ENCODE measurements around the gene UBXN6.
A peak's percentile ranks its signal among the peaks of the same experiment; 100 is the strongest.

The UBXN6 gene

GRCh38 chr19:4457654-4458395 lies at the start of gene UBXN6:
Gene UBXN6 (minus strand): TSS chr19:4457794. CDS start chr19:4457697, 97 bp downstream.
- Mint-ChIP-seq H3K36me3 (no peaks in the 10 kb centered on the region), H3K9me3 (no peaks in the 10 kb centered on the region), H3K4me1 (peaks cover 10% of the 10 kb centered on the region), H3K27ac (peak within 1 kb of the TSS; percentile 93), H3K4me3 (peak within 1 kb of the TSS; percentile 87), H3K27me3 (no peaks in the 10 kb centered on the region)

GRCh38 chr19:4507150-4507452 lies 49.5 kb upstream of the UBXN6 start:
- no peaks in the 10 kb centered on the region for H3K4me1 Mint-ChIP-seq
- no peak overlapping the region for H3K27ac Mint-ChIP-seq
- peaks cover 5% of the 10 kb centered on the region for H3K36me3 Mint-ChIP-seq
- H3K9me3 Mint-ChIP-seq = no peaks in the 10 kb centered on the region
- no peaks in the 10 kb centered on the region for H3K27me3 Mint-ChIP-seq
- no peak overlapping the region for H3K4me3 Mint-ChIP-seq

- Mint-ChIP-seq H3K27ac (no peak overlapping the region), H3K4me1 (no peaks in the 10 kb centered on the region), H3K36me3 (peaks cover 5% of the 10 kb centered on the region)
Measured at GRCh38 chr19:4506449-4507149, 49.0 kb upstream of the UBXN6 start.

GRCh38 chr19:4505570-4506448 lies 48.2 kb upstream of the UBXN6 start:
- Mint-ChIP-seq H3K27ac (no peak overlapping the region), H3K36me3 (peaks cover 5% of the 10 kb centered on the region), H3K9me3 (no peaks in the 10 kb centered on the region), H3K4me3 (no peak overlapping the region), H3K27me3 (no peaks in the 10 kb centered on the region), H3K4me1 (no peaks in the 10 kb centered on the region)

More at GRCh38 chr19:4506449-4507149, 49.0 kb upstream of the UBXN6 start:
- no peaks in the 10 kb centered on the region for H3K27me3 Mint-ChIP-seq
- H3K9me3 Mint-ChIP-seq = no peaks in the 10 kb centered on the region
- H3K4me3 Mint-ChIP-seq = no peak overlapping the region

GRCh38 chr19:4504891-4505569 lies 47.4 kb upstream of the UBXN6 start:
- no peaks in the 10 kb centered on the region for H3K27me3 Mint-ChIP-seq
- H3K4me1 Mint-ChIP-seq = no peaks in the 10 kb centered on the region
- no peaks in the 10 kb centered on the region for H3K9me3 Mint-ChIP-seq
- H3K27ac Mint-ChIP-seq = no peak overlapping the region
- peaks cover 5% of the 10 kb centered on the region for H3K36me3 Mint-ChIP-seq
- no peak overlapping the region for H3K4me3 Mint-ChIP-seq

GRCh38 chr19:4504297-4504701 lies 46.7 kb upstream of the UBXN6 start:
- H3K4me3 Mint-ChIP-seq = no peak overlapping the region
- peaks cover 5% of the 10 kb centered on the region for H3K36me3 Mint-ChIP-seq
- H3K27ac Mint-ChIP-seq = no peak overlapping the region

GRCh38 chr19:4503825-4504170 lies 46.2 kb upstream of the UBXN6 start:
- H3K27me3 Mint-ChIP-seq = no peaks in the 10 kb centered on the region
- no peaks in the 10 kb centered on the region for H3K4me1 Mint-ChIP-seq
- H3K27ac Mint-ChIP-seq = no peak overlapping the region
- H3K36me3 Mint-ChIP-seq = peaks cover 5% of the 10 kb centered on the region
- H3K4me3 Mint-ChIP-seq = no peak overlapping the region
- no peaks in the 10 kb centered on the region for H3K9me3 Mint-ChIP-seq

More at GRCh38 chr19:4504297-4504701, 46.7 kb upstream of the UBXN6 start:
- H3K4me1 Mint-ChIP-seq = no peaks in the 10 kb centered on the region
- H3K27me3 Mint-ChIP-seq = no peaks in the 10 kb centered on the region
- H3K9me3 Mint-ChIP-seq = no peaks in the 10 kb centered on the region

GRCh38 chr19:4503132-4503824 lies 45.7 kb upstream of the UBXN6 start:
- no peak overlapping the region for H3K4me3 Mint-ChIP-seq
- no peak overlapping the region for H3K27ac Mint-ChIP-seq
- no peaks in the 10 kb centered on the region for H3K4me1 Mint-ChIP-seq
- no peaks in the 10 kb centered on the region for H3K9me3 Mint-ChIP-seq
- H3K36me3 Mint-ChIP-seq = peaks cover 5% of the 10 kb centered on the region
- no peaks in the 10 kb centered on the region for H3K27me3 Mint-ChIP-seq

GRCh38 chr19:4502282-4503131 lies 44.9 kb upstream of the UBXN6 start:
- Mint-ChIP-seq H3K27ac (no peak overlapping the region), H3K4me1 (no peaks in the 10 kb centered on the region), H3K27me3 (no peaks in the 10 kb centered on the region), H3K4me3 (no peak overlapping the region), H3K9me3 (no peaks in the 10 kb centered on the region), H3K36me3 (peaks cover 5% of the 10 kb centered on the region)

GRCh38 chr19:4501691-4502090 lies 44.1 kb upstream of the UBXN6 start:
- Mint-ChIP-seq H3K36me3 (peaks cover 5% of the 10 kb centered on the region), H3K27me3 (no peaks in the 10 kb centered on the region), H3K27ac (no peak overlapping the region), H3K4me3 (no peak overlapping the region), H3K4me1 (no peaks in the 10 kb centered on the region), H3K9me3 (no peaks in the 10 kb centered on the region)

GRCh38 chr19:4500841-4501591 lies 43.4 kb upstream of the UBXN6 start:
- Mint-ChIP-seq H3K9me3 (no peaks in the 10 kb centered on the region), H3K36me3 (peaks cover 3% of the 10 kb centered on the region), H3K27ac (no peak overlapping the region), H3K4me1 (no peaks in the 10 kb centered on the region), H3K27me3 (no peaks in the 10 kb centered on the region), H3K4me3 (no peak overlapping the region)

GRCh38 chr19:4499855-4500254 lies 42.3 kb upstream of the UBXN6 start:
- no peak overlapping the region for H3K4me3 Mint-ChIP-seq
- no peaks in the 10 kb centered on the region for H3K4me1 Mint-ChIP-seq
- H3K36me3 Mint-ChIP-seq = no peaks in the 10 kb centered on the region
- no peak overlapping the region for H3K27ac Mint-ChIP-seq
- no peaks in the 10 kb centered on the region for H3K9me3 Mint-ChIP-seq
- no peaks in the 10 kb centered on the region for H3K27me3 Mint-ChIP-seq

GRCh38 chr19:4499318-4499717 lies 41.7 kb upstream of the UBXN6 start:
- Mint-ChIP-seq H3K27me3 (no peaks in the 10 kb centered on the region), H3K27ac (no peak overlapping the region), H3K4me1 (no peaks in the 10 kb centered on the region), H3K4me3 (no peak overlapping the region), H3K9me3 (no peaks in the 10 kb centered on the region), H3K36me3 (no peaks in the 10 kb centered on the region)

- Mint-ChIP-seq H3K27me3 (no peaks in the 10 kb centered on the region), H3K27ac (no peak overlapping the region), H3K9me3 (no peaks in the 10 kb centered on the region), H3K36me3 (no peaks in the 10 kb centered on the region), H3K4me3 (no peak overlapping the region), H3K4me1 (no peaks in the 10 kb centered on the region)
Measured at GRCh38 chr19:4498694-4499093, 41.1 kb upstream of the UBXN6 start.

Measured in activated naive CD4-positive, alpha-beta T cell treated with anti-CD3 and anti-CD28 coated beads, Interleukin-2, amount 50 U/mL, for 24 hours (primary cell).